MV-4-11 (cell line): ENCODE measurements around the gene PI16.

Experiments
- DNase-seq: peaks from one replicate; lab custom pipeline; 2025; lab: John Stamatoyannopoulos, UW

The PI16 gene, protein sequence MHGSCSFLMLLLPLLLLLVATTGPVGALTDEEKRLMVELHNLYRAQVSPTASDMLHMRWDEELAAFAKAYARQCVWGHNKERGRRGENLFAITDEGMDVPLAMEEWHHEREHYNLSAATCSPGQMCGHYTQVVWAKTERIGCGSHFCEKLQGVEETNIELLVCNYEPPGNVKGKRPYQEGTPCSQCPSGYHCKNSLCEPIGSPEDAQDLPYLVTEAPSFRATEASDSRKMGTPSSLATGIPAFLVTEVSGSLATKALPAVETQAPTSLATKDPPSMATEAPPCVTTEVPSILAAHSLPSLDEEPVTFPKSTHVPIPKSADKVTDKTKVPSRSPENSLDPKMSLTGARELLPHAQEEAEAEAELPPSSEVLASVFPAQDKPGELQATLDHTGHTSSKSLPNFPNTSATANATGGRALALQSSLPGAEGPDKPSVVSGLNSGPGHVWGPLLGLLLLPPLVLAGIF

DNA sequence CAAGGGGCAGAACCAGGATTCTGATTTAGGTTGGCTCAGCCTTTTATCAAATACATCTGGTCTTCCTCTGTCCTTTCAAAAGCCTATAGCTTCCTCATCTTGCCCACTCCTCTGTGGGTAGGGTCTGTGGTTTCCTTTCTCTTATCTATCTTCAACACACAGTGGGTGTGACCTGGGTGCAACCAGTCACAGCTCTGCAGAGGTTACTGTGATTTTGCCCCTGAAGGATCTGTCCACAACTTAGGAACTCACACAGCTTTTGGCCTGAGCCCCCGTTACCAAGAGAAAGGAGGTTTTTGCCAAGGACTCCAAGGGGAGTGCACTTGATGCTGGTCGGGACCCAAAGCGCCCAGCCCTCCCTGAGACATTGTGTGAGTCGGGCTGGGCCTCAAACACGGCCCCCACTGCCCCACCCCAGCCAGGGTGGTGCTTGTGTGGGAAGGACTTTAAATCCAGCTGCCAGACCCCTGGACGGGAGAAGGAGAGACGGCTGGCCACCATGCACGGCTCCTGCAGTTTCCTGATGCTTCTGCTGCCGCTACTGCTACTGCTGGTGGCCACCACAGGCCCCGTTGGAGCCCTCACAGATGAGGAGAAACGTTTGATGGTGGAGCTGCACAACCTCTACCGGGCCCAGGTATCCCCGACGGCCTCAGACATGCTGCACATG, at the start of gene PI16:
Gene PI16 (plus strand): TSS at position 477 of the 670 bp plus-strand sequence. CDS start 23 bp downstream, at position 500.
- DNase-seq, result peak; percentile 65

DNA sequence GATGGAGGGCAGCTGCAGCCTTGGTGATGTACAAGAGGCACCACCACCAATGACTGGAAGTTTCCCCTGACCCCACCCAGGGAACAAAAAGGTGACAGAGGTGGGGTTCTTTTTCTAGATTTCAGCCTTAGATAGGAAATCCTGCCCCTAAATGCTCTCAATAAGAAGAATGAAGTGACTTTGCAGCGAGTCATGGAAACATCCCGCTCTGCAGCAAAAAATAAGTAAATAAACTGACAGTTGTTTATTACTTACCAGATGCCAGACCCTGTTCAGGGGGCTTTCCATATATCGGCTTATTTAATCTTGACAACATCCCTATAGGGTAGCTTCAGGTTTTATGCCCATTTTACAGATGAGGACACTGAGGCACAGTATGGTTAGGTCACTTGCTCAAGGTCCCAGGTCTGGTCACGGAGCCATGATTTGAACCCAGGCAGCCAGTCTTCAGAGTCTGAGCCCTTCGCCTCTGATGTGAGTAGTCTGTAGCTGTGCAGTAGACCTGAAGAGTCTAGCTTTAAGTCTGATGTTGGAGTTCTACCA, 49.6 kb upstream of the PI16 start:
- no peak for DNase-seq

DNA sequence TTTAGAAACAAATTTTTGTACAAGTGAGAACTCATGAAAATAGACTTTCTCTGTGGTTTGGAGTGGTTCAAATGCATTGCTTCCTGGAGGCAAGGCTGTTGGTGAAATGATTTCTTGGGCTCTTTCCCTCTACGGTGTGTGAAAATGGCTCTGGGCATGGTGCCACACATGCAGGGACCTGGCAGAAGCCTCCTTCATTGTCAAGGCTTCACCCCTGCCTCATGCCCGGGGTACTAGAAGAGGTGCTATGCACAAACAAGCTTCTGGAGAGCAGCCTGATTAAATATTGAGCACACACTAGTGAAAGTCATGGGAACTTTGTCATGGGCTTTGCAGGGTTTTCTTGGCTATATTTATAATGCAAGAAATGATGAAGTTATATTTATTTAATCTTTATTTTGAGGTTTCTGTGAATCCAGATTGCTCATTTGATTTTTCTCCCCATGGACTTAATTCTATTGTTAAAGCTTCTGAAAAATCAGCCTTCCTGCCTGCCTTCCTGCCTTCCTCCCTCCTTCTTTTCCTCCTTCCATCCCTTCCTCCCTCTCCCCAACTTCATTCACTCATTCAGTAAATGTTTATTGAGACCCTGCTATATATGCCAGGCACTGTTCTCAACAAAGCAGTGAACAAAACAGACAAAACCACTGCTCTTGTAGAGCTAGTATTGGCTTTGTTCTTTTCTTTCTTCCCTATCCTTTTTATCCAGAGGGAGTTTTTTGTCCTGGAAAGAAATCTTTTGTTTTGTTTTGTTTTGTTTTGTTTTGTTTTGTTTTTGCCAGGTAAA, 47.8 kb upstream of the PI16 start:
- no peak for DNase-seq

DNA sequence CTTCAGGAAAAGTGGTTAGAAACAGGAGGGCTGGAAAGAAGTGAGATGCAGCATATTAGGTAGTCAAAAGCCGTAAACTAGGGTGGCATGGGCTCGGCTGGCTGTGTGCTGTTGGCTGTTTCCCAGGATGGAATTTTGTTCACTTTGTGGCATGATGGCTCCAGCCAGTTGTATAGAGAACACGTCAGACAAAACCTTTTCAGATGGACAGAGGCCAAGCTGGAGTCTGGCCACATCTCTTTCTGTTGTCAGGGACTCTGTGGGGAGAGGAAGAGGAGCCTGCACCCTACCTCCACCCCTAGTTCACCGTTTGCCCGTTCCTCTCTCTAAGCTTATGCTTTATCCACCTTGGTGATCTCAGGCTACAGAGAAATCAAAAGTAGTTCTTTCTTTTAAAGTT, 46.8 kb upstream of the PI16 start:
- DNase-seq, result no peak

DNA sequence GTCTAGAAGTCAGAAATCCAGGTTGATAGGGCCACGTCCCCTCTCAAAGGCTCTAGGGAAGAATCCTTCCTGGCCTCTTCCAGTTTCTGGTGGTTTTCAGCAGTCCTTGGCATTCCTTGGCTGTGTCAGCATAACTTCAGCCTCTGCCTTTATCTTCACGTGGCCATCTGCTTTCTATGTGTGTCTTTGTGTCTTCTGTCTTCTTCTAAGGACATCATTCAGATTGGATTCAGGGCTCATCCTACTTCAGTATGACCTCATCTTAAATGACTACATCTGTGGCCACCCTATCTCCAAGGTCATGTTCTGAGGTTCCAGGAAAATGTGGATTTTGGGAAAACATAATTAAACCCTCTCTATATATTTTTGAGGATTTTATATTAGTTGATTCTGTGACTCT, 45.8 kb upstream of the PI16 start:
- DNase-seq, result no peak

DNA sequence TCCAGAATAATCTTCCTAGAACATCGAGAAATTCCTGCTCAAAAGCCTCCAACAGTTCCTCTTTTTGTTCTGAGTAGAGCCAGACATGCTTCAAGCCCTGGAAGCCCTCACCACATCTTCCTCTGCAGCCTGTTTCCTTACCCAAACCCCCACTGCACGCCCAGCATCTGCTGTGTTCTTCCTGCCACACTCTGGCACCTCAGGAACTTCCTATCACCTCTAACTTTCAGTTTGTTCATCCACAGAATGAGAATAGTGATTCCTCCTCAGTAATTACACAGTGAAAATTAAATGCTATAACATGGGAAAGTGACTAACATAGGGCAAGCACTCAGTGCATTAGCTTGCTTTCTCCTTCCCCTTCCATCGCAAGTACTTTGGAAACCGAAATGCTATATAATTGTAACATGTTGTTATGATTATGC, 42.5 kb upstream of the PI16 start:
- DNase-seq, result peak; percentile 80

DNA sequence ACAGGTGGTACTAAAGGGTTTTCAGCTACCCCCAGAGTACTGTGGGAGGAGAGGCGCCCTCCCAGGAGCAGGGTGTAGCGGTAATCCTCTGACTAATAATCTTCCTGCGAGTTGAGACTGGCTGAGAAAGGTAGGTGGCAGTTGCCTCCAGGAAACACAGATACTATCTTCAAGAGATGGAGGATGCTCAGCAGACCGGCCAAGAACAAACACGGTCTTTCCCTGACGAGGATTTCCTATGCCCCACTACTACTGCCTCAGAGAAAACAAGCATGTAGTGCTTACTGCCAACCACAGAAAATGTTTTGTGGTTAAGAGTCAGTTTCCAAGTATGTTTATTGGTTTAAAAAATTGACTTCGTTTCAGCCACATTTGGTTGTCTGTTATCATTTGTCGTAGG, 42.0 kb upstream of the PI16 start:
- peak; percentile 29 for DNase-seq

DNA sequence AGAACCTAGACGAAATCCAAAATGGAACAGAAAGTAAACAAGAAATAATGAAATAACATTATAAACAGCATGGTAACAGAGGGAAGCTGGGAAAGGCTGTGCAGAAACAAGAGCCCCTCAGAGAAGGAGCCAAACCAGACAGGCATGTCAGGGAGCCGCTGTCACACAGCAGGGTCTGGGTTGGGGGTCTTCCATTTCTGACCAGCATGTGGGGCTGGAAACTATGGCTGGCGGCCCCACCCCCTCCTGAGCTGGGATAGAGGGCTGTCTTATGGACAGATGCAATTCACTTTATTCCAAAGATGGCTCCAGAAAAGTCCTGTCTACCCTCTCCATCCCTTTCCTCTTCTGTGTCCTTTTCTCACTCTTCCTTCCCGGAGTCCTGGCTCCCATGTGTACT, 41.5 kb upstream of the PI16 start:
- no peak for DNase-seq

DNA sequence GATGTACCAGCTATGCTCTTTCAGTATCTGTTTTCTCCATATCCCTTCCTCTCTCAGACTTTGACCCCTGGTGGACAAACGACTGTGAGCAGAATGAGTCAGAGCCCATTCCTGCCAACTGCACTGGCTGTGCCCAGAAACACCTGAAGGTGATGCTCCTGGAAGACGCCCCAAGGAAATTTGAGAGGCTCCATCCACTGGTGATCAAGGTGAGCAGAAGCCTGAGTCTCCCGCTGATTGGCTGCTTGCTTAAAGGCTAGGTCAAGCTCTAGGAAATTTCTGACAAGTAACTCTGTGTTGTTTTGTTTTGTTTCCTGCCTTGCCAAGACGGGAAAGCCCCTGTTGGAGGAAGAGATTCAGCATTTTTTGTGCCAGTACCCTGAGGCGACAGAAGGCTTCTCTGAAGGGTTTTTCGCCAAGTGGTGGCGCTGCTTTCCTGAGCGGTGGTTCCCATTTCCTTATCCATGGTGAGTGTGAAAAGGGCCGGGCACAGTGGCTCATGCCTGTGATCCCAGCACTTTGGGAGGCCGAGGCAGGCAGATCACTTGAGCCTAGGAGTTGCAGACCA, 40.2 kb upstream of the PI16 start:
- DNase-seq, result no peak

DNA sequence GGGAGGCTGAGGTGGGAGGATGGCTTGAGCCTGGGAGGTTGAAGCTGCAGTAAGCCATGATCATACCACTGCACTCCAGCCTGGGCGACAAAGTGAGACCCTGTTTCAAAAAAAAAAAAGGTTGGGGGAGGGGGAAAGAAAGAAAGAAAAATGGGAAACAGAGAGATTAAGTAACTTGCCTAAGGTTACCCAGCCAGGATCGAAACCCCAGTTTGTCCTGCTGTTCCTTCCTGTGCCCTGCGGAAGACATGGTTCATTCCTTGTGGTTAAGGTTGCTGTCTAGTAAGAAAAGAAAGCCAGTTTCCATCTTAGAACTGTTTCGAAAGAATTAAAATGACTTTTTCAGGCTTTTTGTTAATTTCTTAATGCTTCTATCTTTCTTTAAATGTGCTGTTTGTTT, 38.9 kb upstream of the PI16 start:
- DNase-seq, result peak; percentile 57

DNA sequence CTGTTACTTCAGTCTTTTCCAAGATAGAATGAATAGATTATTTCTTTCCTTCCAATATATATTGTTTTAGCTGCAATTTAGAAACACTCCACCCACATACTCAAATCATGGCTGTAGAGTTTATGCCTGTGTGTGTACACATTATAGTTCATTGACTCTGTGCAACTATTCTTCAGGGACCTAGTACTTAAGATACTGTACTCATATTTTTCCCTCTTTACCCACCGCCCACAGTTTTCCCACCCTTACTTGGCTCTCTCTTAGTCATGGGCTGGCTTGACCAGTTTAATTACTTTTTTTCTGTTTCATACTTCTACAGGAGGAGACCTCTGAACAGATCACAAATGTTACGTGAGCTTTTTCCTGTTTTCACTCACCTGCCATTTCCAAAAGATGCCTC, 38.4 kb upstream of the PI16 start:
- DNase-seq, result no peak

DNA sequence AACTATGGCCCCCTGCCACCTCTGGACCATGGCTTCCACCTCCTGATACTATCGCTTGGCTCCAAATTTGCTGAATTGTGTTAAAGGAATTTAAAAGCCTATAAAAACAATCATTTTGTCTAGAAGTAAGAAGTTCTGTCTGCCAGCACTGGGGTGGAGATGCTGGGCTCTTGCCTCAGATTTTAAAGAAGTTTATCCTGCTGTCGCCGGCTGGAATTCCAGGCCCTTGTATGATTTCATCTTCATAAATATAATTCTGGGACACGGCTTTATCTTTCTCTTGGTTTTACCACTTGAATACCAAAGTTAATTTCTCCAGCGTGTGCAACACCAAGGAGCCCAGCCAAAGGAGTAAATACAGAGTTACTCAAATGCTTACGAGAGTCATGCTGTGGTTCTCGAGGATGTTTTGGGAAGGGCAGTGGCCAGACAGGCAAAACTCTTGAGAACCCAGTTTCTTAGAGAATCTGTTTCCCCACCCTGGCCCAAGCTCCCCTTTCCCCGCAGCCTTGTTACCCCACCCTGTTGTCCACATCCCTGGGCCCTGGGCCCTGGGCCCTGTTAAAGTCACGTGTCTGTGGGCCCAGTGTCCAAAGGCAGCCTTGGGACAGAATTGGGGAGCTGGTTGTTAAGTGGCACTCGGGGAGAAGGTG, 36.9 kb upstream of the PI16 start:
- DNase-seq, result no peak

DNA sequence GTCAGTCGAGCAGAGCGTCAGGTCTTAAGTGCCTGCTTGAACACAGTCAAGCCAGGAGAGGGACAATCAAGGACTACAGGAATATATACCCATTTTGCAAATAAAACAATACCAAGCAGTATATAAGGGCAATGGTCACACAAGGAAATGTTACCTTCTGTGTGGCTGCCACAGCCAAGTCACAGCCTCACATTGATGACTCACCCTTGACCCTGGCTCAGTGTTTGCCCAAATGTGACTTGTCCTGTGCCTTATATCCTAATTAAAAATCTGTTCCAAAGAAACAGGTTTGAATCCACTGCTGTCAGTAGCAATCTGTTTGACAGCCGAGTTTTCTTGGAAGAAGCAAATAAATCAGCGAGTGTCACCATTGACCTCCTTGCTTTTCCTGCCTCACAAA, 34.5 kb upstream of the PI16 start:
- DNase-seq, result no peak

DNA sequence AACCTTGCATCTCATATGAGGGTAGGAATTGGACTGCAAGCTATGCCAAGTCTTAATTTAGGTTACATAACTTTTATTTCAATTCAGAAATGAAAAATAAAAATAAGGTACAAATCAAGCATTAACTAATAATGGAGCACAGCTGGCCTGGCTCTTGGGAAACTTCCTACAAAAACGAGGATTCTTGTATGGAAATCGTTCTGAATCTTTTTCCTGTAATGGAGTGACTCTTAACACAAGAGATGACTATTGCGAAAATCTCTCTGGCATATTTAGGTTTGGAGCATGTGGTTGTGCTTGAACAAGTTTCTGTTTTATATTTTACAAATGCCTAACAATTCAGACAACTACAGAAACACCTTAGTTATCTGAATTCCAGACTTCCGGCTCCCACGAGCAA, 34.0 kb upstream of the PI16 start:
- DNase-seq, result no peak

DNA sequence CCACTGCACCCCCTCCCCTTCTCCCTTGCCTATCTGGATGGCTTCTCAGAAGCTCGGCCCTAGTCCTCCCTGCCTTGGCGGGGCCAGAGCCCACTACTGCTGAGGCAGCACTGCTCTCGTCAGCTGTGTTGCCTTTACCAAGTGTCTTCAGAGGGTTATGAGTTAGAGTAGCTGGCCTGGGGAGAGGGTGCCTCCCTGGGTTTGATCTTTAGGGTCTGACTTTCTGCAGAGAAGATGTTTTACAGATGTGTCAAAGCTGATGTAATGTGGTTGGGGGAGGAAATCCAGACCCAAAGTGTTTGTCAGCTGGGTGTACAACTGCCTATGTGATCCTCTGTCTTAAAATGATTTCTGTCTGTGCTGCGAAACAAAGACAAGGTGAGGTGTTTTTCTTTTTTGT, 30.4 kb upstream of the PI16 start:
- no peak for DNase-seq

DNA sequence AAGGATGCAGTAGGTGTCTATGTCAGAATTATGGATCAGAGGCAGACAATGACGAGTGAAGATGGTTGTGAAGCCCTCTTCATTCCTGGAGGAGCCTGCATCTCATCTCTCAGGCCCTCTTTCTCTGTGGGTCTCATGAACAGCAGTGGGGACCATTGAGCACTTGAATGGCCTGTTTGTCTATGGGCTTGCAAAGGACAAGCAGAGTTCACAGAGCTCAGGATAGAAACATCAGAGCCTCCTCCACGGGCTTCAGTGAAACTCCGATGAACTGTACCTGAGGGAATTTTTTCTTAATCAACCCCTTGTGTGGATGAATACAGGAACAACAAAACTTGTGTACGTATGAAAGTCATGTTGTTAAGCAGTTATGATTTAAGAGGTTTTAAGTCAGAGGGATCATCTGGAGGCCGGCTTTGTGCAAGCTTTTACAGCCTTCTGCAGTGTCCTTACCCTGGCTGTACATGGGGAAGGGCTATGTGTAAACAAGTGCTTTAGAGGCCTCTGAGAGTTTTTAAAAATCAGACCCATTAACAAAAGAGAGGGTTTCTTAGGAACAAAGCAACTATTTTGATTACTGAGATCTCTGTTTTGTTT, 29.7 kb upstream of the PI16 start:
- no peak for DNase-seq

DNA sequence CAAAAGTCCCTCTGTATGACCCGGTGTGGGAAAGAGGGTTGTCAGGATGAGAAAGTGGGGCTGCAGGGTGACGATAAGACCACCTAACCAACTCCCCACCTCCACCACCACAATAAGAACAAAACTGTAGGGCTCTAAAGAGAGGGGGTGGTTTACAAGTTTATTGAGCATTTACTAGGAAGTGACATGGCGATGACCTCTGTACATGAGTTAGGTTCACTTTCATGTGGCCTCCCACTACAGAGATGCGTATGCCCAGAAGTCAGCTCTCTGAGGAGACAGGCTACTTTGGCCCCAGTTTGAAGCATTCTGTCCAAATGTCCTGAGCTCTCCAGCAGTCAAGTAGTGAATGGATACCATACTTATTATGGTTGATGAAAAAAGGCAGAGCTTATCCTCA, 28.7 kb upstream of the PI16 start:
- DNase-seq, result no peak

DNA sequence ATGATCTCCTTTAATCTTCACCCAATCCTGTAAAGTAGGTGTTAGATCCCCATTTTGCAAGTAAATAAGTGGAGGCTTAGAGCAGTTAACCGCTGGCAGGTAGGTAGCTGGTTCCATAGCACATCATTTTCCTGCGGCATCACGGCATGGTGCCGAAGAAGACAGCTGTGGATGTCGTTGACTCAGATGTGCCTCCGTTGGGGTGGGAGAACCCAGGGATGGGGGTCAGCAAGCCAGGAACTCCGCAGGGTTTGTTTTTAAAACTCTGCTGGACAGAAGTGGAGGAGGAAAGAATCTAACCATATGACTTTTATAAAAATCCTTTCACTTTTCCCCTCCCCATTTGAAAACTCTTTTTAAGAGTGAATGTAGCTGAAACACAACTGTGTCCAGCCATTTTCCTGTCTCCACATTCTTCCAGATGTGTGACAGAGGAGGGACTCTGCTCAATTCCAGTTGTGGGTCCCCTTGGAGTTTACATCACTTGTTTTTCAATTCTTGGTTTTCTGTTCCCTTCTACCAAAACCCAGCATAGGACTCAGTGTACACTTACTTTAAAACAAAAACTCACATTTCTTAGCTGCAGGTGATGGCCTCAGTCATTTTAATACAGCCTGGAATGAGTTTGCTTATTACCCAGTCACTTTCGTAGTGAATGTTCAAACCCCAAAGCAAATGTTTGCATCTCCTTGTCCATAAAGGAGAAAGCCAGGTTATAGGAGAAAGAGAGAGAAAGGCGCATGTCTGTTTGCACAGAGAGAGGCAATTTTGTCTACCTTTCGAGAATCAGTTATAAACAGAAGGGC, 27.6 kb upstream of the PI16 start:
- DNase-seq, result no peak

DNA sequence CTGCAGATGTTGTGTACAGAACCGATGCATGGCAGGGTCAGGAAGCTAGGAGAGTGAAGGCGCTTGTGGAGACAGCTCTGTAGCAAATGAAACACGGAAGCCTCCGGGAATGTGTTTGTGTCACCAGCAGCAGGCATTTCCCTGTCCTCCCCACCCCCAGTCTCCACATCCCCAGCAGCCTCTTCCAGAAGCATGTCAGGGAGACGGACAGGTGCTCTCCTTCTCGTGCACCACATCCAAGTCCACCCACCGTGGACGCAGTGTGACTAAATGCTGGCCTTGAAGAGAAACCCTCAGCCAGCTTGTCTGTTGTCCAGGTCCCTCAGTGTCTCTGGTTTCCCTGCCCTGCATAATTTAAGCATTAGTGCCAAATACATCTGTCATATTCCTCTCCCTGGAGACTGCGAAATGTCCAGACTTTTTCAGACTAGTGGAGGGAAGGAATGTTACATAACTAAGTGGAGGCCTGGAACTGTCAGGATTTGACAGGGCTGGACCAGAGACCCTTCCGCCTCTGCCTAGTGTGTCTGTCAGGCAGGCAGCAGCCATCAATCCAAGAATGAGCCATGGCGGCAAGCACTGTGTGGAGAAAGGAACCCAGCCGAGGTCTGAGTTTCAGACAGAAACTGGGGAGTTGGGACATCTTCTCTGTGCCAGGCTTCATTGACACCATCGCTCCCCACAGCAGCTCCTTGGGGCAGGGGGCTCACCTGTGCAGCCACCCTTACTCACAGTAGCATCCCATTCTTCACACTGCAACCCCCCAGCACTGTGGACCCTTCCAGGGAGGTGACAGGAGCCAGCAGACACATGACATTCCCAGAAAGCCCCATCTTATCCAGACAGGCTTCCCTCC, 26.6 kb upstream of the PI16 start:
- DNase-seq, result no peak
